ENCODE data around the gene EPB41L2.

GRCh38 chr6:130964808-130965604 is 98.0 kb downstream of the EPB41L2 start:
- TF ChIP-seq CTCF (conservative IDR thresholded peaks at IDR 0.05; ENCODE audit: low read depth, low read length) (no peak), EZH2 (IDR thresholded peaks at IDR 0.05; ENCODE audit: borderline replicate concordance, low read depth, low read length, poor library complexity, severe bottlenecking) (no peak)
